ENCODE results near the gene KIF26A.
"Not testable (repeated sequence)": the region's sequence is repeated elsewhere in the genome, so short reads cannot be mapped to it uniquely, and the experiment has no call there.

KIF26A gene

GRCh38 chr14:104194716-104195115 is 56.3 kb downstream of the KIF26A start:
- DNase-seq, result no peak

DNA sequence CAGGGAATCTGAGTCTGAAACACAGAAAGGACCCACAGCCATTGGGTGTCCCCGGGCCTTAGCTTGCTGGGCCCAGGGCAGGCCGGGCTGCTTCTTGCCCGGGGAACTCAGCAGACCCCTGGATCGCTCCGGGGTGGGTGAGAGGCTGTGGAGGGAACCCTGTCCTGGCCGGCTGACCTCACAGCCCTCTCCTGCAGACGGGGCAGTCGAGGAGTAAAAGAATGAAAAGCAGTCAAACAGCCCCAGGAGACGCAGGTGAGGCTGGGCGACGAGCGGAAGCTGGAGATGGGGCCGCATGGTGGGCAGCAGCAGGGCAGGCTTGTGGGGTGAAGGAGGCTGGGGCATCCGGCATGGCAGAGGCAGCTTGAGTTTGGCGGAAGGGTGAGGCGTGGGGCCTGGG is 57.0 kb downstream of the KIF26A start:
- DNase-seq, result no peak

- DNase-seq, result no peak
Measured at GRCh38 chr14:104195878-104196277, 57.5 kb downstream of the KIF26A start.

GRCh38 chr14:104196461-104197140 is 58.2 kb downstream of the KIF26A start:
- DNase-seq, result peak in 1 of 2 donors; percentile 1

DNA sequence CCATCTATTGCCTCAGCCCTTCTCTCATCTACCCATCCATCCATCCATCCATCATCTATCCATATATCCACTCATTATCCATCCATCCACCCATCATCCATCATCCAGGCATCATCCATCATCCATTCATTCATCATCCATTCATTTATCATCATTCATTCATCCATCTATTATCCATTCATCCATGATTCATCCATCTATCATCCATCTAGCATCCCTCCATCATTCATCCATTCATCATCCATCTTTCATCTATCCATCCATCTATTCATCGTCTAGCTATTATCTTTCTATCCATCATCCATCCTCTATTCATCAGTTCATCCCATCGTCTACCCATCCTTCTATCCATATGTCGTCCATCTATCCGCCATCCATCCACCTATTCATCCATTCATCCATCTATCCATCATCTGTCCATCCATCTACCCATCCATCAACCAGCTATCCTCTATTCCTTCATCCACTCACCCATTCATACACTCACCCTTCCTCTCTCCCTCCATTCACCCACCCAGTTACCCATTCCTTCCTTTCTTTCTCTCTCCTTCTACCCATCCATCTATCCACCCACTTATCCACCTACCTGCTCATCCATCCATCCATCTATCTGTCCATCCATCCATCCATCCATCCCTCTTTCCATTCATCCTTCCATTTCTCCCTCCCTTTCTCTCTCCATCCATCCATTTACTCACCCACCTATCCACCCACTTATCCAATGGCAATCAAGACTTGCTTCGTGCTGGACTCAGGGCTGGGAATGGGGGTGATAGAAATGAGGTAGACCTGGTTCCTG is 59.3 kb downstream of the KIF26A start:
- DNase-seq, result no peak

GRCh38 chr14:104199266-104199895 is 61.0 kb downstream of the KIF26A start:
- DNase-seq, result no peak

DNA sequence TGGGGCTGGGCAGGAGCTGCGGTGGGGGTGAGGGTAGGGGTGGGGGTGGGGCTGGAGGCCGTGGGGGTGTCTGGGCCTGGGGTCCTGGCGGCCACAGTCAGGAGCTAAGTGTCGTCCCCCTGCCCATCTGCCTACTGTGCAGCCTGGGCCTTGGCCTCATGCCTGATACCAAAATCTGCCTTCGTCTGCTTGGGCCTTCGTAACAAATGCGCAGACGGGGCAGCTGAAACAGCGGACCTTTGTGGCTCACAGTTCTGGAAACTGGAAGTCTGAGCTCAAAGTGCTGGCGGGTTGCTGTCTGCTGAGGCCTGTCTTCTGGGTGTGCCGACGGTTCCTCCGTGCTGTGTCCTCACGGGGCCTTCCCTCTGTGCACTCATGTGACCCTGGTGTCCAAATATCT is 61.7 kb downstream of the KIF26A start:
- DNase-seq, result no peak

GRCh38 chr14:104200591-104200990 is 62.2 kb downstream of the KIF26A start:
- DNase-seq, result no peak

DNA sequence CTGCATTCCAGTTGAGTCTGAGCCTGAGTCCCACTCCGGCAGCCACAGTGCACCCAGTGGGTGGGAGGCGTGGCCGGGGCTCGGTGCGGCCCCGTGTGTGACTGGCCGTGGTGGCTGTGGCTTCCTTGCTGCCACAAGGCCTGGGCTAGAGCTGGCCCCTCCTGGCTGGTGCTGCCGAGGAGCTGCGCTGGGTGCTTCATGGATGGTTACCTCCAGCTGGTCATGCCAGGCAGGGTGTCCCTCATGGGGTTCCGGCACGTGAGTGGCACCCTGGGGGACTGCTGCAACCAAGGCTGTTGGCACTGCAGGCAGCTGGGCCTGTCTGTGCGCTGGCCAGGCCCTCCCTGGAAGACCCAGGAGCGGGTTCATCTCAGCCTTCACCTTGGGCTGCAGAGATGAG is 62.7 kb downstream of the KIF26A start:
- no peak for DNase-seq

DNA sequence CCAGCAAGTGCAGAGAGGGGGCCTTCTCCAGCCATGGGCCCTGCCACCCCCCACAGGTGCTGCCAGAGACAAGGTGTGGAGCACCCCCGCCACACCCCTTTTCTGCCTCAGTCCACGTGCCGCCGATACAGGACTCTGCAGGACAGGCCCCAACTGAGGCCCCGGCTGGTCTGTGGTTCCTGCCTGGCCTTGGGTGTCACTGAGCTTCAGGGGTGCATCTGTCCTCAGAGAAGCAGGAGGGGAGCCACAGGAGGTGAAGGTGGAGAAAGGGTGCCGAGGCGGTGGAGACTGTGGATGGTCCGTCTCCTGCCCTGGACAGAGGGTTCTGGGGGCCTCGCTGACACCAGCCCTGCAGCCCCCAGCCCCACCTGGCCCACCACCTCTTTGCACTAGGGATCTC is 63.1 kb downstream of the KIF26A start:
- DNase-seq, result no peak

DNA sequence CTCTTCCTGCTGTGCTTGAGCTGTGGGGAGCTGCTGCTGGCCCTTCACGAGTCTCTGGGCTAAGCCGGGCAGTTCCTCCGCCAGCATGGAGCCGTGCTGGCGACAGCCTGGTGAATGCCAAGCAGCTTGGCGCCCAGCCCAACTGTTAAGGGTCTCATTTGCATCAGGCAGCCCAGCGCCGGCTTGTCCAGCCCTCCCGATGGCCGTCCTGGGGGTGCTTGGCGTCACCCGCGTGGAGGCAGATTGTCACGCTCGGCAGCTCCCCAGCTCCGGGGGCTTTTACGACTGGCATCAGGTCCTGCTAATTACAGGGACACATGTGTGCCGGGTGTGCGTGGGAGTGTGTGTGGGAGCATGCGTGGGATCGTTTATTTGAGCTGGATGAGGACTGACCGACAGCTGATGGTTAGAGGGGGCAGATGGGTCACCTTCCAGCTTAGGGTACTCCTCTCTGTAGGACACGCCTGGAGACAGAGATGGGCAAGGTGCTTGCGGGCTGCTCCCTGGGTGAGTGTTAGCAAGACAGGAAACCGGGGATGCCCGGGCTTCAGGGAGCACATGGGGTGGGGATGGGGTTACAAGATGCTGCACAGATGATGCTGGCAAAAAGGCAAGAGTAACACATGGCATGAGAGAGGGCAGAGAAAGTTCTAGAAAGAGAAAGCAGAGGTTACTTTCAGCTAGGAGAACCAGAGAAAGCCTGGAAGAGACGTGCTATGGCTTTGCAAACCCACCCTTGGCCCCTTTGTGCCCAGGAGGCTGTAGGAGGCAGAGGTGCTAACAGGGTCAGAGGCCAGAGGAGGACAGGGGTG is 64.1 kb downstream of the KIF26A start:
- no peak for DNase-seq

DNA sequence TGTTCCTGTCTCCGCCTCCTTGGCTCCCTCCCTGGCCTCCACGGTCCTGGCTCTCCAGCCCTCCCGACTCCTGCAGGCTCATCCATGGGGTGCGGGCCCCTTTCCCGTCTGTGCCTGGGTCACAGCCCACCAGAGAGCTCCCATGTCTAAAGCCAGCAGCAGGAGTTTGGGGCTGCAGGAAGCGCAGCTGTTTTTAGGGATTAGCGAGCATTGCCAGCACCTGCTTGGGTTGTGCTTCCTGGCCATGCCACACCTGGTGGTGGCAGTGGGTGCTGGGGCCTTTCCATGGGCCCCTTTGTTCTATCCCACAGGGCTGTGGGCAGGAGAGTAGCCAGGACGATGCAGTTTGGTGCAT is 64.7 kb downstream of the KIF26A start:
- no peak for DNase-seq

GRCh38 chr14:104204660-104205149 is 66.3 kb downstream of the KIF26A start:
- DNase-seq, result no peak

GRCh38 chr14:104205781-104206180 is 67.4 kb downstream of the KIF26A start:
- DNase-seq, result no peak

- no peak for DNase-seq
Measured at GRCh38 chr14:104206281-104206904, 68.0 kb downstream of the KIF26A start.

- no peak for DNase-seq
Measured at GRCh38 chr14:104207142-104208014, 69.0 kb downstream of the KIF26A start.

GRCh38 chr14:104208015-104208295 is 69.6 kb downstream of the KIF26A start:
- DNase-seq, result not testable (repeated sequence)

- DNase-seq, result not testable (repeated sequence)
Measured at GRCh38 chr14:104208331-104208730, 69.9 kb downstream of the KIF26A start.

DNA sequence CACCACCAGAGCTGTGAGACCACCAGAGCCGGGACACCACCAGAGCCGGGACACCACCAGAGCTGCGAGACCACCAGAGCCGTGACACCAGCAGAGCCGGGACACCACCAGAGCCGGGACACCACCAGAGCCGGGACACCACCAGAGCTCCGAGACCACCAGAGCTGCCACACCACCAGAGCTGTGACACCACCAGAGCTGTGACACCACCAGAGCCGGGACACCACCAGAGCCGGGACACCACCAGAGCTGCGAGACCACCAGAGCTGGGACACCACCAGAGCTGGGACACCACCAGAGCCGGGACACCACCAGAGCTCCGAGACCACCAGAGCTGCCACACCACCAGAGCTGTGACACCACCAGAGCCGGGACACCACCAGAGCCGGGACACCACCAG is 70.7 kb downstream of the KIF26A start:
- not testable (repeated sequence) for DNase-seq

DNA sequence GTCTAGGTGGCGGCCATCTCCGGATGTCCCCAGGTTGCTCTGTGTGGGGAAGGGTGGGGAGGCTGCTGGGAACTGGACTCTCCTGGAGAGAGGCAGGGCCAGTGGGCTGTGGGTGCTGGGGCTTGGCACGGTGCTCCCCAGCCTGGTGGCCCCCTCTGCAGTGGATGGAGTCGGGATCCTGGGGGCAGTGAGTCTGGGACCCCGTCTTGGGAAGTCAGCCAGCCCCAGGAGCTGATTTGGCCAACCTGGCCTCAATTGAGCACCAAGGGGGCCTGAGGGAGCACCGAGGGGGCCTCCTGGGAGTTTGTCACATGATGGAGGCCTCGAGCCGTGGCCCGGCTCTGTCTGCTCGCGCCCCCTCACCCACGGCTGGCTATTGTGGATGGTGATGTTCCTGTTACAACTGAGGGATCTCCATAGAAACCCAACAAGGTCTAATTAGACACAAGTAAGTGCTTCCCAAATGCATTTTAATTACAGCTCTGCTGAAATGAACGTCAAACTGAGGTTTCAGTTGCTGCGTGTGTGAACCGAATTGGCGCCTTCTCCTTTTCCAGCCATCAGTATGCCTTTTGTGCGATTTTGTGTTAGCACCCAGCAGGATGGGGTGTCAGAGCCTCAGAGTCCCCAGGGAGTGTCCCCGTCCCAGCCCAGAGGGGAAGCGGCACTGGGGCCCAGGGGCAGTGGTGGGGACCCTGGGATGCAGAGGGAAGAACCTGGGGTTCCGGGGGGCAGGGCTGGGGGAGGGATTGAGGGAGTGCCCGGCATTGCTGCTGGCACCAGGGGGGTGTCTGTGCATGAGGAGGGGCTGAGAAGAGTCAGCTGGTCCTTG is 71.8 kb downstream of the KIF26A start:
- no peak for DNase-seq

GRCh38 chr14:104210817-104211195 is 72.4 kb downstream of the KIF26A start:
- no peak for DNase-seq

Measured in inflammatory macrophage (primary cell).